Thyroid gland (tissue), 4 donors: Measurements from ENCODE around the gene LYRM9. TPM values are rescaled to one million over a fixed set of nuclear protein-coding genes. Genes with fewer than 3 reads are reported as not detected.
"Not testable (repeated sequence)": the region's sequence is repeated elsewhere in the genome, so short reads cannot be mapped to it uniquely, and the experiment has no call there.

Experiments used
- DNase-seq, 2 donors: peaks; one replicate each; pipeline ENCODE4 v3.0.0-alpha.2; 2019
- H3K27ac ChIP-seq, 3 donors: fragments of 200-600 bp; sonication (generic); 1 replicate in 2 of 3; 2 replicates in 1 of 3; pipeline ENCODE4 v1.5.1; 2016 to 2019; ENCODE audit warnings: mild to moderate bottlenecking in 1 of 3, moderate library complexity in 1 of 3
- H3K27me3 ChIP-seq: fragments of 200-600 bp; sonication (generic); one replicate; pipeline ENCODE4 v1.5.1; 2019
- H3K36me3 ChIP-seq, 2 donors: fragments of 200-600 bp; sonication (generic); one replicate each; pipeline ENCODE4 v1.5.1; 2016 to 2019
- H3K4me1 ChIP-seq, 2 donors: fragments of 200-600 bp; sonication (generic); one replicate each; pipeline ENCODE4 v1.5.1; 2017 to 2019
- H3K4me3 ChIP-seq, 3 donors: fragments of 200-600 bp; sonication (generic); replicated peaks in 1 of 3; 1 replicate in 2 of 3; 2 replicates in 1 of 3; pipeline ENCODE4 v1.5.1; 2016; ENCODE audit warnings: mild to moderate bottlenecking in 1 of 3
- H3K9me3 ChIP-seq: fragments of 200-600 bp; sonication (generic); one replicate; pipeline ENCODE4 v1.5.1; 2017
- CTCF ChIP-seq, 6 experiments: fragments of 200-600 bp in 3 of 6; fragments of 450-650 bp in 3 of 6; sonication (generic) in 3 of 6; IDR thresholded peaks; one replicate each; pipeline ENCODE4 v1.5.1; 2016 to 2019; ENCODE audit warnings: antibody characterized with exemption in 6 of 6, mild to moderate bottlenecking in 2 of 6, inconsistent platforms in 1 of 6, moderate library complexity in 1 of 6
- POLR2A ChIP-seq, 2 donors: fragments of 450-650 bp; IDR thresholded peaks; one replicate each; pipeline ENCODE4 v1.6.1; 2017; ENCODE audit warnings: antibody characterized with exemption in 2 of 2, mild to moderate bottlenecking in 2 of 2, moderate library complexity in 1 of 2
- WGBS, 2 donors: methylation state at CpG; one replicate each; pipeline ENCODE4 v1.1.5; 2017; 5-methylcytosine and 5-hydroxymethylcytosine counted together
- intact Hi-C: fragments of 100-400 bp; cut with DNase I; formaldehyde crosslinking; loops from one replicate; pipeline ENCODE4 v1.15.1; 2023
- total RNA-seq, 4 donors: library from RNA; depleted of rRNA; stranded (reverse); fragments of >200 nt; gene quantifications; one replicate each; pipeline ENCODE4 v1.2.3, GENCODE V29; 2016

The LYRM9 gene
- total RNA-seq, 4 donors from 2014 or later = 25.5 to 52.7 (median 46.4) TPM

GRCh38 chr17:27837769-27838168, 55.4 kb downstream of the LYRM9 start:
- H3K4me3 ChIP-seq, H3K36me3 ChIP-seq, H3K27ac ChIP-seq, H3K27me3 ChIP-seq, intact Hi-C loops, H3K9me3 ChIP-seq, DNase-seq: not testable (repeated sequence)
- 98 to 100% methylated on average over 1 of the region's 1 CpG for WGBS, 2 donors
- H3K4me1 ChIP-seq = peaks cover 10% of the 10 kb centered on the region in 2 donors

GRCh38 chr17:27836651-27837050, 56.5 kb downstream of the LYRM9 start:
- Histone ChIP-seq H3K36me3 (no peaks in the 10 kb centered on the region), H3K27ac (no peak overlapping the region), H3K4me3 (no peak overlapping the region), H3K4me1 (peaks cover 10% of the 10 kb centered on the region in 2 donors), H3K27me3 (no peaks in the 10 kb centered on the region), H3K9me3 (no peaks in the 10 kb centered on the region)
- no peak for DNase-seq
- intact Hi-C loops = no loop called here
- TF ChIP-seq POLR2A (IDR thresholded peaks at IDR 0.05) (no peak), CTCF (IDR thresholded peaks at IDR 0.05) (no peak)

- intact Hi-C loops = no loop called here
- 93 to 99% methylated on average over 3 of the region's 3 CpGs for WGBS, 2 donors
- H3K27ac ChIP-seq = no peak overlapping the region
- DNase-seq = no peak
- H3K4me3 ChIP-seq = no peak overlapping the region
- H3K4me1 ChIP-seq = no peaks in the 10 kb centered on the region
- H3K36me3 ChIP-seq = no peaks in the 10 kb centered on the region
- no peaks in the 10 kb centered on the region for H3K9me3 ChIP-seq
- no peaks in the 10 kb centered on the region for H3K27me3 ChIP-seq
- no peak for TF ChIP-seq CTCF (IDR thresholded peaks at IDR 0.05)
- TF ChIP-seq POLR2A (IDR thresholded peaks at IDR 0.05) = no peak
Measured at GRCh38 chr17:27834571-27834970, 58.6 kb downstream of the LYRM9 start.

GRCh38 chr17:27832831-27833230, 60.3 kb downstream of the LYRM9 start:
- no peak overlapping the region for H3K27ac ChIP-seq
- intact Hi-C loops = no loop called here
- no peak for TF ChIP-seq POLR2A (IDR thresholded peaks at IDR 0.05)
- no peak for TF ChIP-seq CTCF (IDR thresholded peaks at IDR 0.05)
- no peaks in the 10 kb centered on the region for H3K9me3 ChIP-seq
- no peaks in the 10 kb centered on the region for H3K36me3 ChIP-seq
- no peak overlapping the region for H3K4me3 ChIP-seq
- no peaks in the 10 kb centered on the region for H3K27me3 ChIP-seq
- DNase-seq = no peak
- H3K4me1 ChIP-seq = no peaks in the 10 kb centered on the region

GRCh38 chr17:27829888-27830287, 63.3 kb downstream of the LYRM9 start:
- H3K27me3 ChIP-seq, H3K27ac ChIP-seq, H3K4me3 ChIP-seq, H3K36me3 ChIP-seq, intact Hi-C loops, H3K4me1 ChIP-seq, H3K9me3 ChIP-seq: not testable (repeated sequence)
- WGBS, 2 donors = no CpG with 5 or more reads among the region's 1 CpG
- DNase-seq = peak; percentile 54 to 68

GRCh38 chr17:27829143-27829711, 63.9 kb downstream of the LYRM9 start:
- H3K36me3 ChIP-seq, H3K4me3 ChIP-seq, H3K4me1 ChIP-seq, H3K27ac ChIP-seq, intact Hi-C loops, H3K9me3 ChIP-seq, H3K27me3 ChIP-seq, DNase-seq: not testable (repeated sequence)
- WGBS, 2 donors = no CpG with 5 or more reads among the region's 2 CpGs

Other genes starting within 250 kb of the LYRM9 start
- gene NOS2, start 92.8 kb downstream of the LYRM9 start, total RNA-seq = 1 to 10 TPM in 1 of 4 donors, under 1 TPM in 1, not detected in 2; 0.22 to 1.1 TPM
- gene NLK, start 149.3 kb upstream of the LYRM9 start, total RNA-seq = 10 to 100 TPM; 37.7 to 54.2 (median 46.0) TPM